HG02588 (cell line): ENCODE measurements around the gene DAG1.
A peak's percentile ranks its signal among the peaks of the same experiment; 100 is the strongest.

Experiments used
- ATAC-seq: cut with Tn5 transposase; IDR thresholded peaks from one replicate; pipeline ENCODE4 v1.9.1; 2021; ENCODE audit warnings: mild to moderate bottlenecking, moderate library complexity; ENCODE audit not compliant: unreplicated experiment

Gene DAG1

DNA sequence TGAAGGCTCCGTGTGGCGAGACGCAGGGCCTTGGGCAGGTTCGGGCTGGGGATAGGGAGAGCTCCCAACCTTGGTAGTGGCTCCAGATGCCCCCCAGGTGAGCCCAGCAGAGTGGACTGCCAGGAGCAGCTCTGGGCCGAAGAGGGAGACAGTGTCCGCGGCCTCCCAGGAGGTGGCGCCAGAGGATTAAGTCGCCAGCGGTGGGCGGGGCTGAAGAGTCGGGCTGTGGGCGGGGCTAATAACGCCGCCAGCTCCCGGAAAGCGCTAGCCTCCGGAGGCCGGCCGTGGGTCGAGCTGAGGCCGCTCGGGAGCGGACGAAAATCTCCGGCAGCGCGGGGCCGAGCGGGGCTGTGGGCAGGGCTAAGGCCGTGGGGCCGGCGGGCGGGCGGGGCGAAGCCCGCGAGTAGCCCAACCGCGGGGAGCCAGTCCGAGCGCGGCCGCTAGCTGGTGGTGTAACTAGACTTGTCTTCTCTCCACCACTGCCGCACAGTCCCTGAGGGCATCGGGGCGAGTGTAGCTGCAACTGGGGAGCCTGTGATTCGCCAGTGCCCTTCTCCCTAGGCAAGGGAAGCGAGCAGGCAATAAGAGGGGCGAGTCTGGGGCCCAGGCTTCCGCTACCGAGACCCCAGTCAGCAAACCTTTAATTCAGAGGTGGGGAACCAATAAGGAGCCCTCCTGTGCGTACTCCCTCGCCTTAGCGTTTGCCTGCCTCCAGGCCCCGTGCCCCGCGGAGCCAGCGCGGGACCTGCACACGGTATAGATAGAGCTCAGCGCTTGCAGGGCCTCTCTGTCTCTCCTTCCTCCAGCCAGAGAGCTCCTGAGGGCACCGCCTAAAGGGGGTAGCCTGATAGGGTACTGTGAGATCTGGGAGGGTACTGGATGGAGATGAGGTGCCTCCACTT is 69.8 kb downstream of the DAG1 start:
- ATAC-seq: peak; percentile 92

DNA sequence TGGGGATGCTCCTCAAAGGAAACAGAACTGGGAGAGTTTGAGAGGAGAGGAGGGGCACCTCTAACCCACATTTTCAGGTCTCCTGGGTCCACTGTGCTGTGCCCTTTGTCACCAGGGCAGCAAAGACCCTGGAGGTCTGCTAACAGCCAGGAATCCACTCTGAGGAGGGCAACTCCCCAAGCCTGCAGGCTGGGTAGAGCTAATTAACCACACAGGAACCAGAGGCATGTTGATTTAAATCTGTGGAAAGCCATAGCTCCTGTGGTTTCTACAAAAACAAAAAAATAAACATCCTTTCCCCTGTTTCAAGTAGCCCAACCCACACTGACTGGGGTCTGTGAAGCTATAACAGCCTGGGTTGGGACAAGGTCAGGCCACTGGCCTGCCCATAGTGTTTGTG is 82.0 kb downstream of the DAG1 start:
- no peak for ATAC-seq

DNA sequence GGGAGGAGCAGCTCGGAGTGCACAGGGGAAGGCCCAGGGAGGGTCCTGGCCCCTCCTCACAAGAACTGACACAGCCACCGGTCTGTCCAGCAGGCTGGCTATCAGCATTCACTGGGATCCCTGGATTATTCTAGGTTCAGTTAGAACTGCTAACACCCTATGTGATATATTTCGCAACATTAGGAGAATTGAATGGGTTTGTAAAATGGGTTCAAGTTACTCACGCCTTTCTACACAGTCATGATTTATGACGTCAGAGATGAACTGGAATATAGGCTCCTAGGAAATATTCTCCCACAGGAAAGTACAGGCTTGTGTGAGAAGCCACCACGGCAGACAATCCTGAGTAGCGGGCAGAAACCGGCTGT is 83.2 kb downstream of the DAG1 start:
- no peak for ATAC-seq

DNA sequence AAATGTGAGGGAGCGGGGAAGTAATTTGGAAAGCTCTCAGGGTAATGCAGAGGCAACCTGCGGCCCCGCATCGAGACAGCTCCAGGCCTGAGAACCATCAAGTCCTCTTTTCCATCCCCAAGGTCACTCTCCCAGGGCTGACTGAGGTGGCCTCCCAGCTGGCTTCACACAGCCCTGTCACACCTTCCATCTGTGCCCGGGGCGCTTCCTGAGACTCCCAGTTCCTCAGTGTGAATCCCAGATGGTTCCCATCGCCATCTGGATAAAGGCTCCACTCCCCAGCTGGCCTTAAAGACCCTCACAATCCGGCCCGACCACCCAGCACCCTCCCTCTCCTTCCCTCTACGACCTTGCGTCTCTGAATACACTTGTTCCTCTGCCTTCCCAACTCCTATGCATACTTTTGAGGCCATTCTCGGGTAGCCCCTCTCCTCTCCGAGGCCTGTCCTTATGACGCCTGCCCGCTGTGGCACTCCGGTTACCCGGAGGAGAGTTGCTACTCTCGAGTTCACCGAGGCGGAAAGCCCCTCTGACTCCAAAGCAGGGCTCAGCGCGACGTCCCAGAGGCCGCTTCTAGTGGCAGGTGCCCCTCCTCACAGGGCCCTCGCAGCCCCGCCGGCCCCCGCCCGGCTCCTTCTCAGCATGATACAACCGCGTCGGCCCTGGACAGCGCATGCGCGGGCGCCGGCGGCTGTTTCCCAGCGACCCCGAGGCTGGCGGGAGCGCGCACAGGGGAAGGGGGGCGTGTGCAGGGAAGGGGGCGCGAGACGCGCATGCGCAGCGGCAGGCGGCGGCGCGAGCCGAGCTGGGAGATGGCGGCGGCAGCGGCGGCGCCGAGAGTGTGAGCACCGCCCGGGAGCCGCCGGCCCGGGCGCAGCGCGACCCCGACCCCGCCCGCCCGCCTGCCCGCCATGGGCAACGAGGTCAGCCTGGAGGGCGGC is 83.9 kb downstream of the DAG1 start, which contains the start of gene BSN:
TSS of gene BSN (plus strand) at position 786 of the 941 bp plus-strand sequence. CDS start at position 912, 126 bp downstream.
- peak; percentile 84 for ATAC-seq

DNA sequence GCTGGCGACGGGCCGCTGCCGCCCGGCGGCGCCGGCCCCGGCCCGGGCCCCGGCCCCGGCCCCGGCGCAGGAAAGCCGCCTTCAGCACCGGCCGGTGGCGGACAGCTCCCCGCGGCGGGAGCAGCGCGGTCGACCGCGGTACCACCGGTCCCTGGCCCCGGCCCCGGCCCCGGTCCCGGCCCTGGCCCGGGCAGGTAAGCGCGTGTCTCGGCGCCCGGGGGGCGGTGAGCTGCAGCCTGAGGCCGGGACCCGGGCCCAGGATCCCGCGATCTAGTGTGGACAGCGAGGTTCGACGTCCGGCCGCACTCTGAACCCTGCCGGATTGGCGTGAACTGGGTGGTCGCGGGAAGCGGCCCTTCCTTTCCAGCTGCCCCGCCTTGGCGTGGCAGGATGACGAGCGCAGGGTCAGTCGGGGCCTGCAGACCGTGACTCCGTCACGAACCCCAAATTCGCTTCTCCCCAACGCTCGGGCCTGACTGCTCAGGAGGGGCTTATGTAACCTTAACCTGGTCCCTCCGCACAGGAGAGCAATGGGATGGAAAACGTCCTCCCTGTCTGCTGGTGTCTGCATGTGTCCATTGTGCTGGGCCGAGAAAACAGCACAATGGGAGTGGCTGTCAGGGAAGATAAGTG is 84.7 kb downstream of the DAG1 start:
- ATAC-seq: peak; percentile 62

DNA sequence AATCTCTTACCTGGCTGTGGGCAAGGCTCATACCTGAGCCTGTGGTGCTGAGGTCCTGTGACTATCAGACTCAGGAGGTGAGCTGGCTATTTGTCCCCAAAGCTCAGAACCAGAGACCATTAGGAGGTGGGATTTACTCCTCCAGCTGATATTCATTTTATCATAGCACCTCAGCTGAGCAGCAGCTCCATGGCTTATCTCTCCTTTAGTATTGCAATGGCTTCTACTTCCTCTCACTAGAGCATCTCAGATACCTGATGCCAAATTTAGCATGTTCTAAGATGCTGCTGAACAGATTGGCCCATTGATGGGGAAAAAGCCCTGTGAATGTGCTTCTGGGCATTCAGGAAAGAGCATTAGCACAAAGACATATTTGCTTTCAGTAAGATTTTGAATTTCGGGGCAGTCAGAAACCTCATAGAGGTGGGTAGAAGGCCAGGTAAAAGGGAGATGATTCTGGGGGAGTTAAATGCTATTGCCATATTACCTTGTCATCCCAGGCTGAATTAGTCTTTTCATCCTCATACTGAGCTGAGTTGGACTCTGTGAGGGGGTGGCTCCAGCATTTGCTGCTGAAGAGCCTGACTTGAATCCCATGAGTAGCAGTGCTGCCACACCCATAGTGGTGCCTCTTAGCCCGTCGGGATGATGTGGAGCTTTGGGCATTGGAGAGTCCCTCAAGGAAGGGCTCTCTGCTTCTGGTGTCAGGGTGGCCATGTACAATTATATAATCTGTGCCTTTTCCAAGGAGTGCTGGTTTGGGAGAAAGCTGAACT is 86.6 kb downstream of the DAG1 start:
- no peak for ATAC-seq

DNA sequence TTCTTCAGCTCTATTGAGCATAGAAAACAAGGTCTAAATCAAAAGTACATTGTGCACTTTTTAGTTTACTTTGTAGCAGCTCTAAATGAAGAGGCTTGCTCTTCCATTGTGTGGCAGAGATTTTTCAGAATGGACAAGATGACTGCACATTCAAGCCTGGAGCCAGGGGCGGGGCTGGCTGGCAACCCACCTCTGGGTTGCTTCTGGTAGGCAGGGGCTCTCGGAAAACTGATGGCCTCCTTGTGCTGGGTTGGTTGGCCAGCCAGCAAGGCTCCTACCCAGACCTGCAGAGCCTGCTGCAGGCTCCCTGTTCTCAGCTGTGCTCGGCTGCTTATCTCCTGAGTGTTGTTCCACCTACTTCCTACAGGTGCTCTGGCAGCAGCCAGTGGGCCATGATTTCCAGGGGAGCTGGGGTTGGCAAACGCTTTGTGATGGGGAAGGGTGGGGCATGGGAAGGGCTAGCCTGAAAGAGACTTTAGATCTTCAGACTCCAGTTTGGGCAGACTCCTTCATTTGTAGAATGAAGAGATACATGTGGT is 93.0 kb downstream of the DAG1 start:
- ATAC-seq: no peak

DNA sequence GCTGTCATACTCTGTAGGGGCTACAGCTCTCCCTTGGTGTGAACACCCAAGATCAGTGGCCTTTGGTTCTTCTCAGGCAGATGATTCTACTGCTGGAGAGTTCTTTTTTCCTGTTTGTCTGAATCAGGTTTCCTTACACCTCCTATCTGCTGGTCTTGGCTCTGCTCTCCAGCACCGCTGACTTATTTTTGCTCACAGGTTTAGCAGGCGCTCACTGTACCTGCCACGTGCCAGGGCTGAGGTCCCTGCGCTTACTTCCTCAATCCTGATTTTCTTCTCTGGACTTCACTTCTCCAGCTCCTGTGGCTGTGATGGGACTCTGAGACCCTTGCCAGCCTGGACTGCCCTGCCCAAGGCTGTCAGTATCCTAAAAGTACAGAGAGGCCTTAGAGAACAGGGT is 93.7 kb downstream of the DAG1 start:
- ATAC-seq: no peak

DNA sequence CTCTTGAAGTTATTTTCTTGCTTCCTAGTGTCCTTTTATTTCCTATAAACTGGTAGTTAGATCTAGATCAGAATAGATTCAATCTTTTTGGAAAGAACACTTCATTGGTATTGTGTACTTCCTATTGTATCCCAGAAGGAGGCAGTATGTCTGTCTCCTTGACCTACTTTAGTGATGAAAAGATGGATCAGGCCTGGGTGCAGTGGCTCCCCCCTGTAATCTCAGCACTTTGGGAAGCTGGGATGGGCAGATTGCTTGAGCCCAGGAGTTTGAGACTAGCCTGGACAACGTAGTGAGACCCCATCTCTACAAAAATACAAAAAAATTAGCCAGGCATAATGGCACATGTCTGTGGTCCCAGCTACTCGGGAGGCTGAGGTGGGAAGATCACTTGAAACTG is 96.2 kb downstream of the DAG1 start:
- ATAC-seq: no peak

DNA sequence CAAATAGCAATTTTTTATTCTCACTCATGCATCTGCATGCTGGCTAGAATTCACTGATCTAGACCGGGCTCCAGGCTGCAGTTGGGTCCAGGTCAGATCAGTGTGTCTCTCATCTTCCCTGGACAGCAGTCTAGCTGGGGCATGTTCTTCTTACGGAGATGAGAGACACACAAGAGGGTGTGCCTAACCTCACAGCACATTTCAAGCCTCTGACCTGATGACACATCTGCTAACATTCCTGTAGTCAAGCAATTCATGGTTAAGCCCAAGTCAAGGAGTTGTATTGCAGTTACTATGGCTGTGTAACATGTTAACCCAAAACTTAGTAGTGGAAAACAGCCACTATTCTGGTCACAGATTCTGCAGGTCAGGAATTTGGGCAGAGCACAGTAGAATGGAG is 97.3 kb downstream of the DAG1 start:
- ATAC-seq: no peak

DNA sequence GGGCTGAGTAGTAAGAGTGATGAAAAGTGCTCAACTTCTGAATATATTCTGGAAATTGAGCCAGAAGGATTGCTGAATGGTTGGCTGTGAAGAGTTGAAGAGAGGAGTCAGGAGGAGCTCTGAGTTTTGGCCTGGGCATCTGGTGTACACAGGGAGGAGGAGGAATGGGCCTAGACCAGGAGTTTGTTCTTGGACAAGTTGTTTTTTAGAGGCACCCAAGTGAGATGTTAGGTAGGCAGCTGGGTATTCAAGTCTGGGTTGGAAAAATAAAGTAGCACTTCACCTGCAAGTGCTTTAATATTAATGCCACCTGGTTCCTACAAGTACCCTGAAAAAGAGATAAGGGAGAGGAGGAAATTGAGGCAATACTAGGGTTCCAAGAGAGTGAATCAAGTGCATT is 98.9 kb downstream of the DAG1 start:
- ATAC-seq: no peak

DNA sequence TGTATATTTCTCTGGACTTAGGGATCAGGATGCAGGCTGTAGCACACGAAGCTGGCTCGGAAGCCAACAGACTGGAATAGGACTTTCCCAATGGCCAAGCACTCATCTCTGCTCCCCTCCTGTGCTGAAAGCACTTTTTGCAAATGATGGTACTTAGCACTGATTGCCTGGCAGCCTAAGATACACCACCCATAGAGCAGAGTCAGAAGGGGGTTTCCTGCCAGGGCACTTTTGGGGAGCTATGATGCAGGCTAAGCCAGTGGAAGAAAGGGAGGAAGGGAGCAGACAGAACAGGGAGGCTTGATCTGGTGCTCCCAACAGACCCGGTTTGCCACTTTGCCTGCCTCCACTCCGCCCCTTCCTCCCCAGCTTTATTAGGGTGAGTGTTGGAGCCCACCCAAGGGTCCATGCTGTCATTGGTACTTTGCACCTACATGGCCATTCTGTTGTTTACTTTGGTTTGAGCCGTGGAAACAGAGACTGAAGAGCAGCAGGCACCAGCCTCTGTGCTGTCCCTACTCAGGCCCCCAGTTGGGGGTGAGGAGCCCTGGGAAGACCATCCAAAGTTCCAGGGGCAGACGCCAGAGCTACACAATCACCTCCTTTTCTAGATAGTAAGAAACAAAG is 100.1 kb downstream of the DAG1 start:
- ATAC-seq: no peak

DNA sequence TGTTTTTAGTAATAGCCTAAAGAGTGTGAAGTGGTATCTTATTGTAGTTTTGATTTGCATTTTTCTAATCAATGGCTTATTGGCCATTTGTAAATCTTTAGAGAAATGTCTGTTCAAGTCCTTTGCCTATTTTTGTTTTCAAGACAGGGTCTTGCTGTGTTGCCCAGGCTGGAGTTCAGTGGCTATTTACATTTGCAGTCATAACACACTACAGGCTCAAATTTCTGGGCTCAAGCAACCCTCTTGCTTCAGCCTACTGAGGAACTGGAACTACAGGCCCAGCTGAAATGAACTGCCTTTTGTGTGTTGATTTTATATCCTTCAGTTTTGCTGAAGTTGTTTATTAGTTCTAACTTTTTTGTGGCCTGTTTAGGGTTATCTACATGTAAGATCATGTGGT is 112.1 kb downstream of the DAG1 start:
- ATAC-seq: no peak
